K562 (cell line): ENCODE data around the gene SIGLEC15. TPM values are rescaled to one million over a fixed set of nuclear protein-coding genes. Genes with fewer than 3 reads are reported as not detected.

Experiments used
- ATAC-seq: fragments of 200-7000 bp; cut with Tn5 transposase; 3 replicates; pipeline ENCODE4 v1.9.1; 2020; ENCODE audit warnings: moderate library complexity
- BruUV-seq: library from RNA; stranded (reverse); fragments of 400-500 nt; replicated peaks from 2 replicates; lab custom pipeline; 2021; lab: Mats Ljungman, UMichigan
- CTCF ChIA-PET: fragments of 300-600 bp; formaldehyde crosslinking; extraction: SDS; loops from one replicate; lab custom pipeline; 2021; ENCODE audit warnings: low intra/inter-chr PET ratio; lab: Yijun Ruan, JAX
- POLR2A ChIA-PET: fragments of 300-600, 350-650 bp; sonication (Branson Sonifier 250); formaldehyde crosslinking; extraction: SDS; loops from one replicate; lab custom pipeline; 2021; ENCODE audit warnings: antibody characterized with exemption, inconsistent platforms; lab: Yijun Ruan, JAX
- DNase-seq, 4 experiments: peaks; one replicate each; pipeline versions ENCODE4 v3.0.0 to v3.0.0-alpha.2; 2011 to 2018; ENCODE audit warnings: low spot score in 3 of 4, mixed read lengths in 3 of 4; ENCODE audit errors: extremely low read depth in 1 of 4
- FAIRE-seq: peaks from 2 replicates; lab custom pipeline; 2011; peaks lifted over from hg19 to GRCh38; lab: Jason Lieb, UNC
- H2AFZ ChIP-seq: 2 replicates; pipeline ENCODE4 v1.6.0; 2011; ENCODE audit warnings: low read depth, low read length, control low read depth, inconsistent platforms
- H3K27ac ChIP-seq: fragments of 200-600 bp; 3 replicates; pipeline ENCODE4 v1.8.0; 2011; ENCODE audit warnings: low read depth, mild to moderate bottlenecking, control low read depth, inconsistent platforms, low read length, moderate library complexity, mixed read lengths; ENCODE audit errors: extremely low read depth
- H3K27me3 ChIP-seq, 2 experiments: fragments of 300-600 bp in 1 of 2; 2 replicates in 1 of 2; 3 replicates in 1 of 2; pipeline versions ENCODE4 v1.6.0 to v1.8.0; 2011; ENCODE audit warnings: inconsistent platforms in 2 of 2, low read length in 2 of 2, mild to moderate bottlenecking in 1 of 2, mixed read lengths in 1 of 2, moderate library complexity in 1 of 2; ENCODE audit not compliant: control insufficient read depth in 2 of 2, insufficient read depth in 2 of 2
- H3K36me3 ChIP-seq: fragments of 300-600 bp; 3 replicates; pipeline ENCODE4 v1.8.0; 2011; ENCODE audit warnings: mild to moderate bottlenecking, low read length, inconsistent platforms; ENCODE audit not compliant: control insufficient read depth, insufficient read depth
- H3K4me1 ChIP-seq, 2 experiments: fragments of 200-600 bp in 1 of 2; replicated peaks in 1 of 2; 2 replicates in 1 of 2; 3 replicates in 1 of 2; pipeline versions ENCODE4 v1.5.1 to v1.8.0; 2011; ENCODE audit warnings: inconsistent platforms in 2 of 2, low read length in 2 of 2, mild to moderate bottlenecking in 1 of 2, mixed read lengths in 1 of 2, moderate library complexity in 1 of 2; ENCODE audit not compliant: control insufficient read depth in 2 of 2, insufficient read depth in 2 of 2
- H3K4me2 ChIP-seq: 2 replicates; pipeline ENCODE4 v1.6.1; 2011; ENCODE audit warnings: low read length, control low read depth, inconsistent platforms, mixed read lengths; ENCODE audit not compliant: insufficient read depth
- H3K4me3 ChIP-seq: fragments of 200-600 bp; sonication (generic), shearing (Covaris generic); 2 replicates; pipeline ENCODE4 v1.5.1; 2016; ENCODE audit warnings: control low read depth, inconsistent platforms
- H3K79me2 ChIP-seq: fragments of 200-600 bp; 3 replicates; pipeline ENCODE4 v1.8.0; 2011; ENCODE audit warnings: low read length, inconsistent platforms; ENCODE audit not compliant: control insufficient read depth, insufficient read depth
- H3K9ac ChIP-seq, 2 experiments: 2 replicates each; pipeline versions ENCODE4 v1.6.0 to v1.6.1; 2011; ENCODE audit warnings: low read depth in 2 of 2, low read length in 2 of 2, control low read depth in 1 of 2, inconsistent platforms in 1 of 2, mild to moderate bottlenecking in 1 of 2, mixed read lengths in 1 of 2; ENCODE audit not compliant: insufficient read depth in 1 of 2
- H3K9me1 ChIP-seq: one replicate; pipeline ENCODE4 v1.6.0; 2011; ENCODE audit warnings: inconsistent platforms, mild to moderate bottlenecking, low read length, moderate library complexity; ENCODE audit not compliant: control insufficient read depth, insufficient read depth
- H3K9me3 ChIP-seq: replicated peaks from 2 replicates; pipeline ENCODE4 v1.5.1; 2011; ENCODE audit warnings: low read depth, low read length, inconsistent platforms; ENCODE audit not compliant: control insufficient read depth, insufficient read depth
- H4K20me1 ChIP-seq: replicated peaks from 2 replicates; pipeline ENCODE4 v1.6.1; 2011; ENCODE audit warnings: low read length, inconsistent platforms, mixed read lengths; ENCODE audit not compliant: control insufficient read depth, insufficient read depth
- ATF3 ChIP-seq, 2 experiments: fragments of 450-650 bp in 1 of 2; sonication (generic) in 1 of 2; formaldehyde crosslinking in 1 of 2; IDR thresholded peaks in 1 of 2; conservative IDR thresholded peaks in 1 of 2; 2 replicates each; pipeline versions ENCODE4 v1.6.1 to v1.8.1; 2016 to 2023; ENCODE audit warnings: mild to moderate bottlenecking in 2 of 2, moderate library complexity in 2 of 2, inconsistent platforms in 1 of 2, missing genetic modification reagents in 1 of 2
- CBX2 ChIP-seq: fragments of 200-600 bp; sonication (generic); IDR thresholded peaks from one replicate; pipeline ENCODE4 v1.6.1; 2012; ENCODE audit warnings: mild to moderate bottlenecking, low read length, inconsistent platforms; ENCODE audit not compliant: insufficient read depth, poor library complexity, severe bottlenecking
- CHAMP1 ChIP-seq: fragments of 450-650 bp; IDR thresholded peaks from 2 replicates; pipeline ENCODE4 v1.6.1; 2016; ENCODE audit warnings: mild to moderate bottlenecking
- HDAC8 ChIP-seq: fragments of 450-650 bp; IDR thresholded peaks from 2 replicates; pipeline ENCODE4 v1.6.1; 2016; ENCODE audit warnings: mild to moderate bottlenecking, missing genetic modification characterization, moderate library complexity, missing compliant biosample characterization
- HINFP ChIP-seq: fragments of 450-650 bp; conservative IDR thresholded peaks from 2 replicates; pipeline ENCODE4 v1.6.1; 2016; ENCODE audit warnings: missing genetic modification characterization, low read depth, mild to moderate bottlenecking, control low read depth, missing compliant biosample characterization
- IRF1 ChIP-seq: sonication (generic); formaldehyde crosslinking; IDR thresholded peaks from 2 replicates; pipeline ENCODE4 v1.8.0; 2022; ENCODE audit warnings: missing genetic modification reagents, mild to moderate bottlenecking, borderline replicate concordance
- KLF16 ChIP-seq: IDR thresholded peaks from 2 replicates; pipeline ENCODE4 v1.6.1; 2016; ENCODE audit warnings: antibody characterized with exemption
- POLR2AphosphoS5 ChIP-seq: IDR thresholded peaks from 2 replicates; pipeline ENCODE4 v1.6.1; 2011; ENCODE audit warnings: mild to moderate bottlenecking, low read depth, low read length, moderate library complexity; ENCODE audit not compliant: control insufficient read depth, insufficient read depth
- PTBP1 ChIP-seq: fragments of 200-400 bp; formaldehyde crosslinking; IDR thresholded peaks from 2 replicates; pipeline ENCODE4 v1.6.1; 2017; ENCODE audit warnings: low read depth, low read length
- ZNF354B ChIP-seq: fragments of 250-450 bp; sonication (Bioruptor Pico); IDR thresholded peaks from 2 replicates; pipeline ENCODE4 v1.4.0; 2020
- ZNF717 ChIP-seq: fragments of 250-450 bp; sonication (Bioruptor Pico); IDR thresholded peaks from 2 replicates; pipeline ENCODE4 v1.5.0; 2021
- ZNF778 ChIP-seq: fragments of 450-650 bp; formaldehyde crosslinking; IDR thresholded peaks from 2 replicates; pipeline ENCODE4 v1.4.0; 2020; ENCODE audit warnings: mild to moderate bottlenecking, moderate library complexity
- WGBS: fragments of 100-300 bp; shearing (Covaris generic); methylation state at CpG from one replicate; pipeline ENCODE4 v1.1.6; 2016; ENCODE audit warnings: low coverage, mixed read lengths; ENCODE audit not compliant: insufficient coverage; ENCODE audit errors: missing lambda C conversion rate; 5-methylcytosine and 5-hydroxymethylcytosine counted together
- in situ Hi-C: fragments of 300-500 bp; cut with MboI; formaldehyde crosslinking; loops from 4 replicates; pipeline ENCODE4 v1.15.0; 2018; ENCODE audit warnings: inconsistent platforms, mixed read lengths
- intact Hi-C: fragments of 100-400 bp; cut with micrococcal nuclease; formaldehyde crosslinking; loops from 2 replicates; pipeline ENCODE4 v1.14.2; 2022
- polyA plus RNA-seq, 8 experiments: library from polyadenylated mRNA; depleted of rRNA in 4 of 8; stranded (reverse) in 5 of 8; unstranded in 3 of 8; fragments of >200 nt; fragmentation: Nextera tagmentation in 2 of 8; fragmentation: Illumina TruSeq in 1 of 8; extraction: Ambion mirVana in 2 of 8; extraction: Trizol in 1 of 8; gene quantifications; 2 replicates each; pipeline versions ENCODE4 v1.2.1 to v1.2.3, GENCODE V29; 2011 to 2014; ENCODE audit warnings: inconsistent platforms in 1 of 8, missing spikeins in 1 of 8
- total RNA-seq, 7 experiments: library from RNA; depleted of rRNA in 6 of 7; stranded (reverse); fragments of >200 nt in 6 of 7; fragmentation: Illumina TruSeq in 2 of 7; extraction: Trizol in 2 of 7; gene quantifications; 2 replicates each; pipeline versions ENCODE4 v1.2.1 to v1.2.3, GENCODE V29; 2011 to 2021; ENCODE audit warnings: low replicate concordance in 1 of 7

Gene SIGLEC15
- total and polyA plus RNA-seq, 9 of the 15 experiments (the other 6 are each of a cell fraction or from before 2014, with no cell fraction given): not detected

DNA sequence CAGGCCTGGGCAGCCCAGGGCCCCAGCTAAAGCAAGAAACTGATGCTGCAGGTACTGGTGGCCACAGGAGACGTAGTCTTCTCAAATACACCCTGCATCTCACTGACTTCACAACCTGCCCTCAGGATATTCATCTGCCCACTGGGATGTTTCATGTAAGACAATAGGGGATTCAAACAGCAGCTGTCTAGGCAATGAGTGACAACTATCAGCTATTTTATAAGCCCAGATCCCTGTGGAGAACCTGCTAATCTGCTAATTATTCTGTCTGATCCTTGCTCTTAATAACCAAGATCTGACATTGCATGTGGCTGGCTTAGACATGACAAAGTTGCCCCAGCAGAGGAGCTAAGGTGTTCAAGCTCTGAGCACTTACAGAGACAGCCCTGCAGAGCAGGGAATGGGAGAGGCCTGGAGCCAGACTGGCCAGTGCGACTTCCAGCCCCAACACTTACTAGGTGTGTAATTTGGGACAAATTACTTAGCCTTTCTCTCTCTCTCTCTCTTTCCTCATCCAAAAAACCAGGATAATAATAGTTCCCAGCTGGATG lies 28.6 kb downstream of the SIGLEC15 start:
- Histone ChIP-seq H3K79me2 (no peaks in the 10 kb centered on the region), H4K20me1 (no peaks in the 10 kb centered on the region; the same call in 1 of the 2 replicates), H3K4me2 (no peak overlapping the region), H3K9ac (no peak overlapping the region), H3K4me1 (no peaks in the 10 kb centered on the region), H3K36me3 (peaks cover 36% of the 10 kb centered on the region; the same call in 2 of the 3 replicates), H3K27me3 (no peaks in the 10 kb centered on the region), H3K27ac (no peak overlapping the region), H3K4me3 (no peak overlapping the region), H3K9me3 (no peaks in the 10 kb centered on the region), H2AFZ (no peak overlapping the region), H3K9me1 (no peaks in the 10 kb centered on the region)
- intact Hi-C loops: no loop called here
- ATAC-seq (no peak), DNase-seq (no peak), FAIRE-seq (no peak)
- in situ Hi-C loops: no loop called here
- ChIA-PET POLR2A (interaction anchor here (1.5 kb wide), 1 partner anchor 18 kb away, joined by 3 read pairs; no protein-coding TSS in a partner anchor), CTCF (no interaction called here)
- TF ChIP-seq IRF1 (CRISPR knock-in tag) (no peak), ATF3 (IDR thresholded peaks at IDR 0.05) (no peak), ATF3 (CRISPR knock-in tag; conservative IDR thresholded peaks at IDR 0.05) (no peak), POLR2AphosphoS5 (no peak), ZNF778 (CRISPR knock-in tag) (no peak), HDAC8 (tag) (no peak), CHAMP1 (no peak), HINFP (no peak), ZNF717 (no peak), PTBP1 (no peak), KLF16 (no peak), CBX2 (no peak), ZNF354B (no peak)
- no TSS peak for BruUV-seq
- WGBS: 62% methylated on average over 2 of the region's 2 CpGs
